ENCODE data around the gene CENPS.

DNA sequence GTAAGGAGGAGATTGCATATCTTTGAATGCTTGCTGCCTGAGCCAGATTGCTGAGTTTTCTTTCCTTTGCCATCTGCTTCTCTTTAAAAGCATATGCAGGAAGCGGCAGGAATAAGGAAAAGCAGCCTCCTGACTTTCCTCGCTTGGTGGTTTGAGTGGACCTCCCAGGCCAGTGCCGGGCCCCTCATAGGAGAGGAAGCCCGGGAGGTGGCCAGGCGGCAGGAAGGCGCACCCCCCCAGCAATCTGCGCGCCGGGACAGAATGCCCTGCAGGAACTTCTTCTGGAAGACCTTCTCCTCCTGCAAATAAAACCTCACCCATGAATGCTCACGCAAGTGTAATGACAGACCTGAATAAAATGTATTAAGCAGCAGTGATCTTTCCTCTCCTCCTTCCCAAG is 21.1 kb downstream of the CENPS start:
- TF ChIP-seq, protein P1, sequence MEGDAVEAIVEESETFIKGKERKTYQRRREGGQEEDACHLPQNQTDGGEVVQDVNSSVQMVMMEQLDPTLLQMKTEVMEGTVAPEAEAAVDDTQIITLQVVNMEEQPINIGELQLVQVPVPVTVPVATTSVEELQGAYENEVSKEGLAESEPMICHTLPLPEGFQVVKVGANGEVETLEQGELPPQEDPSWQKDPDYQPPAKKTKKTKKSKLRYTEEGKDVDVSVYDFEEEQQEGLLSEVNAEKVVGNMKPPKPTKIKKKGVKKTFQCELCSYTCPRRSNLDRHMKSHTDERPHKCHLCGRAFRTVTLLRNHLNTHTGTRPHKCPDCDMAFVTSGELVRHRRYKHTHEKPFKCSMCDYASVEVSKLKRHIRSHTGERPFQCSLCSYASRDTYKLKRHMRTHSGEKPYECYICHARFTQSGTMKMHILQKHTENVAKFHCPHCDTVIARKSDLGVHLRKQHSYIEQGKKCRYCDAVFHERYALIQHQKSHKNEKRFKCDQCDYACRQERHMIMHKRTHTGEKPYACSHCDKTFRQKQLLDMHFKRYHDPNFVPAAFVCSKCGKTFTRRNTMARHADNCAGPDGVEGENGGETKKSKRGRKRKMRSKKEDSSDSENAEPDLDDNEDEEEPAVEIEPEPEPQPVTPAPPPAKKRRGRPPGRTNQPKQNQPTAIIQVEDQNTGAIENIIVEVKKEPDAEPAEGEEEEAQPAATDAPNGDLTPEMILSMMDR (IDR thresholded peaks at IDR 0.05) = no peak
- TF ChIP-seq EP300 (IDR thresholded peaks at IDR 0.05) = no peak
- TF ChIP-seq POLR2AphosphoS5 (IDR thresholded peaks at IDR 0.05) = no peak

Data from upper lobe of left lung (tissue), 4 donors.